HEK293 (cell line): ENCODE measurements around the gene LILRA1.
"Not testable (repeated sequence)": the region's sequence is repeated elsewhere in the genome, so short reads cannot be mapped to it uniquely, and the experiment has no call there.

Experiments
- CTCF ChIA-PET: fragments of 350-600 bp; formaldehyde crosslinking; extraction: SDS; loops from one replicate; lab custom pipeline; 2021; ENCODE audit warnings: antibody characterized with exemption; lab: Yijun Ruan, JAX
- POLR2A ChIA-PET: fragments of 300-600 bp; formaldehyde crosslinking; extraction: SDS; loops from one replicate; lab custom pipeline; 2020; ENCODE audit warnings: antibody characterized with exemption, inconsistent platforms; lab: Yijun Ruan, JAX
- H3K27ac ChIP-seq: fragments of 200-500 bp; sonication (Bioruptor generic); 2 replicates; pipeline ENCODE4 v1.5.1; 2014; ENCODE audit warnings: low read depth, low read length, control low read depth, inconsistent platforms; ENCODE audit errors: extremely low read depth
- H3K36me3 ChIP-seq, 2 experiments: fragments of 200-500 bp in 1 of 2; sonication (Bioruptor generic) in 1 of 2; 1 replicate in 1 of 2; 2 replicates in 1 of 2; pipeline ENCODE4 v1.5.1; 2014 to 2017; ENCODE audit warnings: inconsistent platforms in 2 of 2, low read length in 2 of 2; ENCODE audit not compliant: control insufficient read depth in 2 of 2, insufficient read depth in 1 of 2
- H3K4me1 ChIP-seq: fragments of 200-500 bp; sonication (Bioruptor generic); 2 replicates; pipeline ENCODE4 v1.5.1; 2014; ENCODE audit warnings: mild to moderate bottlenecking, low read length, inconsistent platforms; ENCODE audit not compliant: control insufficient read depth, insufficient read depth
- H3K4me3 ChIP-seq: 2 replicates; pipeline ENCODE4 v1.5.1; 2011; ENCODE audit warnings: low read depth, mild to moderate bottlenecking, control low read depth, low read length, moderate library complexity
- H3K9me3 ChIP-seq: fragments of 200-500 bp; sonication (Bioruptor generic); 2 replicates; pipeline ENCODE4 v1.5.1; 2014; ENCODE audit warnings: low read depth, low read length, inconsistent platforms; ENCODE audit not compliant: control insufficient read depth, insufficient read depth
- IKZF3 ChIP-seq: fragments of 450-650 bp; IDR thresholded peaks from 2 replicates; pipeline ENCODE4 v1.5.0; 2018; ENCODE audit warnings: missing biosample characterization, mild to moderate bottlenecking, missing genetic modification characterization, moderate library complexity
- KLF16 ChIP-seq: fragments of 450-650 bp; formaldehyde crosslinking; IDR thresholded peaks from 2 replicates; pipeline ENCODE4 v1.5.1; 2017; ENCODE audit warnings: missing biosample characterization, missing genetic modification characterization
- OSR2 ChIP-seq: fragments of 450-650 bp; formaldehyde crosslinking; IDR thresholded peaks from 2 replicates; pipeline ENCODE4 v1.5.1; 2016; ENCODE audit warnings: missing biosample characterization, missing genetic modification characterization
- REPIN1 ChIP-seq: fragments of 450-650 bp; formaldehyde crosslinking; IDR thresholded peaks from 2 replicates; pipeline ENCODE4 v1.5.1; 2017; ENCODE audit warnings: missing biosample characterization, missing genetic modification characterization, low read depth
- ZFP41 ChIP-seq: fragments of 450-650 bp; formaldehyde crosslinking; IDR thresholded peaks from 2 replicates; pipeline ENCODE4 v1.5.1; 2016; ENCODE audit warnings: missing biosample characterization, missing genetic modification characterization, borderline replicate concordance
- ZNF16 ChIP-seq: fragments of 450-650 bp; formaldehyde crosslinking; IDR thresholded peaks from 2 replicates; pipeline ENCODE4 v1.5.1; 2016; ENCODE audit warnings: low read depth, missing biosample characterization, missing genetic modification characterization
- ZNF214 ChIP-seq: fragments of 450-650 bp; formaldehyde crosslinking; IDR thresholded peaks from 2 replicates; pipeline ENCODE4 v1.5.1; 2017; ENCODE audit warnings: missing biosample characterization, mild to moderate bottlenecking, missing genetic modification characterization, borderline replicate concordance
- ZNF248 ChIP-seq: fragments of 450-650 bp; formaldehyde crosslinking; IDR thresholded peaks from 2 replicates; pipeline ENCODE4 v1.5.1; 2017; ENCODE audit warnings: missing biosample characterization, missing genetic modification characterization
- ZNF274 ChIP-seq, 2 experiments: fragments of 200-500 bp in 1 of 2; fragments of 450-650 bp in 1 of 2; sonication (Bioruptor generic) in 1 of 2; formaldehyde crosslinking in 1 of 2; IDR thresholded peaks; 2 replicates each; pipeline versions ENCODE4 v1.5.1 to v1.6.1; 2014 to 2016; ENCODE audit warnings: borderline replicate concordance in 1 of 2, inconsistent platforms in 1 of 2, low read length in 1 of 2, missing biosample characterization in 1 of 2, missing genetic modification characterization in 1 of 2
- ZNF341 ChIP-seq: fragments of 450-650 bp; formaldehyde crosslinking; IDR thresholded peaks from 2 replicates; pipeline ENCODE4; 2016; ENCODE audit warnings: low read depth, missing biosample characterization, missing genetic modification characterization
- ZNF433 ChIP-seq: fragments of 450-650 bp; formaldehyde crosslinking; IDR thresholded peaks from 2 replicates; pipeline ENCODE4 v1.5.1; 2016; ENCODE audit warnings: missing biosample characterization, missing genetic modification characterization, low read depth
- ZNF48 ChIP-seq: fragments of 450-650 bp; formaldehyde crosslinking; IDR thresholded peaks from 2 replicates; pipeline ENCODE4 v1.5.1; 2016; ENCODE audit warnings: missing biosample characterization, missing genetic modification characterization
- ZSCAN30 ChIP-seq: fragments of 450-650 bp; IDR thresholded peaks from 2 replicates; pipeline ENCODE4 v1.5.1; 2018; ENCODE audit warnings: missing biosample characterization, mild to moderate bottlenecking, missing genetic modification characterization, moderate library complexity
- TF ChIP-seq, protein P1 (sequence below): fragments of 450-650 bp; formaldehyde crosslinking; IDR thresholded peaks from 2 replicates; pipeline ENCODE4 v1.5.1; 2016; ENCODE audit warnings: missing biosample characterization, missing genetic modification characterization
- TF ChIP-seq, protein P2 (sequence below): fragments of 450-650 bp; formaldehyde crosslinking; IDR thresholded peaks from 2 replicates; pipeline ENCODE4 v1.5.1; 2016; ENCODE audit warnings: missing biosample characterization, missing genetic modification characterization
- TF ChIP-seq, protein P3 (sequence below): fragments of 450-650 bp; formaldehyde crosslinking; IDR thresholded peaks from 2 replicates; pipeline ENCODE4 v1.5.1; 2017; ENCODE audit warnings: missing biosample characterization, missing genetic modification characterization
- TF ChIP-seq, protein P4 (sequence below): fragments of 450-650 bp; formaldehyde crosslinking; conservative IDR thresholded peaks from 2 replicates; pipeline ENCODE4 v1.5.1; 2016; ENCODE audit warnings: low read depth, missing biosample characterization, missing genetic modification characterization

The LILRA1 gene

DNA sequence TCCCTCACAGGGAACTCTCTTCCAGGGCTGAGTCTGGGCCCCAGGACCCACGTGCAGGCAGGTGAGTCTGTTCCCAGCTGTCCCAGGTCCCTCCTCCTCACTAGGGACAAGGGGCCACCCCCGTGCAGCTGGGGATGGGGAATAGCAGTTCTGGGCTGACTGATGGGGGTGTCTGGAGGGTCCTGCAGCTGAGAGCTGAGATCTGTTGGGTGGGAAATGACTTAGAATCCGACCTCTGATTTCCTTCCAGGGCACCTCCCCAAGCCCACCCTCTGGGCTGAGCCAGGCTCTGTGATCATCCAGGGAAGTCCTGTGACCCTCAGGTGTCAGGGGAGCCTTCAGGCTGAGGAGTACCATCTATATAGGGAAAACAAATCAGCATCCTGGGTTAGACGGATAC is 19.4 kb upstream of the LILRA1 start:
- ChIA-PET POLR2A (no interaction called here), CTCF (no interaction called here)
- H3K4me3 ChIP-seq, result no peak overlapping the region
- H3K4me1 ChIP-seq, result no peaks in the 10 kb centered on the region
- no peaks in the 10 kb centered on the region for H3K9me3 ChIP-seq
- no peaks in the 10 kb centered on the region for H3K36me3 ChIP-seq
- H3K27ac ChIP-seq, result no peak overlapping the region
- TF ChIP-seq, protein P1, sequence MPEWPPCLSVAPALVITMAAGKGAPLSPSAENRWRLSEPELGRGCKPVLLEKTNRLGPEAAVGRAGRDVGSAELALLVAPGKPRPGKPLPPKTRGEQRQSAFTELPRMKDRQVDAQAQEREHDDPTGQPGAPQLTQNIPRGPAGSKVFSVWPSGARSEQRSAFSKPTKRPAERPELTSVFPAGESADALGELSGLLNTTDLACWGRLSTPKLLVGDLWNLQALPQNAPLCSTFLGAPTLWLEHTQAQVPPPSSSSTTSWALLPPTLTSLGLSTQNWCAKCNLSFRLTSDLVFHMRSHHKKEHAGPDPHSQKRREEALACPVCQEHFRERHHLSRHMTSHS (tag by site-specific recombination), result no peak
- TF ChIP-seq ZNF48 (tag by site-specific recombination) (no peak), ZSCAN30 (no peak), ZNF248 (no peak), ZNF16 (no peak), ZNF274 (IDR thresholded peaks at IDR 0.05; ENCODE audit: low read length) (no peak), ZNF274 (tag by site-specific recombination; IDR thresholded peaks at IDR 0.05; ENCODE audit: borderline replicate concordance) (no peak), OSR2 (tag by site-specific recombination) (no peak), REPIN1 (no peak), KLF16 (tag by site-specific recombination) (no peak)
- TF ChIP-seq, protein P2, sequence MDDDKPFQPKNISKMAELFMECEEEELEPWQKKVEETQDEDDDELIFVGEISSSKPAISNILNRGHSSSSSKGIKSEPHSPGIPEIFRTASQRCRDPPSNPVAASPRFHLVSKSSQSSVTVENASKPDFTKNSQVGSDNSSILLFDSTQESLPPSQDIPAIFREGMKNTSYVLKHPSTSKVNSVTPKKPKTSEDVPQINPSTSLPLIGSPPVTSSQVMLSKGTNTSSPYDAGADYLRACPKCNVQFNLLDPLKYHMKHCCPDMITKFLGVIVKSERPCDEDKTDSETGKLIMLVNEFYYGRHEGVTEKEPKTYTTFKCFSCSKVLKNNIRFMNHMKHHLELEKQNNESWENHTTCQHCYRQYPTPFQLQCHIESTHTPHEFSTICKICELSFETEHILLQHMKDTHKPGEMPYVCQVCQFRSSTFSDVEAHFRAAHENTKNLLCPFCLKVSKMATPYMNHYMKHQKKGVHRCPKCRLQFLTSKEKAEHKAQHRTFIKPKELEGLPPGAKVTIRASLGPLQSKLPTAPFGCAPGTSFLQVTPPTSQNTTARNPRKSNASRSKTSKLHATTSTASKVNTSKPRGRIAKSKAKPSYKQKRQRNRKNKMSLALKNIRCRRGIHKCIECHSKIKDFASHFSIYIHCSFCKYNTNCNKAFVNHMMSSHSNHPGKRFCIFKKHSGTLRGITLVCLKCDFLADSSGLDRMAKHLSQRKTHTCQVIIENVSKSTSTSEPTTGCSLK (tag by site-specific recombination), result no peak
- TF ChIP-seq, protein P3, sequence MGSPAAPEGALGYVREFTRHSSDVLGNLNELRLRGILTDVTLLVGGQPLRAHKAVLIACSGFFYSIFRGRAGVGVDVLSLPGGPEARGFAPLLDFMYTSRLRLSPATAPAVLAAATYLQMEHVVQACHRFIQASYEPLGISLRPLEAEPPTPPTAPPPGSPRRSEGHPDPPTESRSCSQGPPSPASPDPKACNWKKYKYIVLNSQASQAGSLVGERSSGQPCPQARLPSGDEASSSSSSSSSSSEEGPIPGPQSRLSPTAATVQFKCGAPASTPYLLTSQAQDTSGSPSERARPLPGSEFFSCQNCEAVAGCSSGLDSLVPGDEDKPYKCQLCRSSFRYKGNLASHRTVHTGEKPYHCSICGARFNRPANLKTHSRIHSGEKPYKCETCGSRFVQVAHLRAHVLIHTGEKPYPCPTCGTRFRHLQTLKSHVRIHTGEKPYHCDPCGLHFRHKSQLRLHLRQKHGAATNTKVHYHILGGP (tag by site-specific recombination), result no peak
- TF ChIP-seq, protein P4, sequence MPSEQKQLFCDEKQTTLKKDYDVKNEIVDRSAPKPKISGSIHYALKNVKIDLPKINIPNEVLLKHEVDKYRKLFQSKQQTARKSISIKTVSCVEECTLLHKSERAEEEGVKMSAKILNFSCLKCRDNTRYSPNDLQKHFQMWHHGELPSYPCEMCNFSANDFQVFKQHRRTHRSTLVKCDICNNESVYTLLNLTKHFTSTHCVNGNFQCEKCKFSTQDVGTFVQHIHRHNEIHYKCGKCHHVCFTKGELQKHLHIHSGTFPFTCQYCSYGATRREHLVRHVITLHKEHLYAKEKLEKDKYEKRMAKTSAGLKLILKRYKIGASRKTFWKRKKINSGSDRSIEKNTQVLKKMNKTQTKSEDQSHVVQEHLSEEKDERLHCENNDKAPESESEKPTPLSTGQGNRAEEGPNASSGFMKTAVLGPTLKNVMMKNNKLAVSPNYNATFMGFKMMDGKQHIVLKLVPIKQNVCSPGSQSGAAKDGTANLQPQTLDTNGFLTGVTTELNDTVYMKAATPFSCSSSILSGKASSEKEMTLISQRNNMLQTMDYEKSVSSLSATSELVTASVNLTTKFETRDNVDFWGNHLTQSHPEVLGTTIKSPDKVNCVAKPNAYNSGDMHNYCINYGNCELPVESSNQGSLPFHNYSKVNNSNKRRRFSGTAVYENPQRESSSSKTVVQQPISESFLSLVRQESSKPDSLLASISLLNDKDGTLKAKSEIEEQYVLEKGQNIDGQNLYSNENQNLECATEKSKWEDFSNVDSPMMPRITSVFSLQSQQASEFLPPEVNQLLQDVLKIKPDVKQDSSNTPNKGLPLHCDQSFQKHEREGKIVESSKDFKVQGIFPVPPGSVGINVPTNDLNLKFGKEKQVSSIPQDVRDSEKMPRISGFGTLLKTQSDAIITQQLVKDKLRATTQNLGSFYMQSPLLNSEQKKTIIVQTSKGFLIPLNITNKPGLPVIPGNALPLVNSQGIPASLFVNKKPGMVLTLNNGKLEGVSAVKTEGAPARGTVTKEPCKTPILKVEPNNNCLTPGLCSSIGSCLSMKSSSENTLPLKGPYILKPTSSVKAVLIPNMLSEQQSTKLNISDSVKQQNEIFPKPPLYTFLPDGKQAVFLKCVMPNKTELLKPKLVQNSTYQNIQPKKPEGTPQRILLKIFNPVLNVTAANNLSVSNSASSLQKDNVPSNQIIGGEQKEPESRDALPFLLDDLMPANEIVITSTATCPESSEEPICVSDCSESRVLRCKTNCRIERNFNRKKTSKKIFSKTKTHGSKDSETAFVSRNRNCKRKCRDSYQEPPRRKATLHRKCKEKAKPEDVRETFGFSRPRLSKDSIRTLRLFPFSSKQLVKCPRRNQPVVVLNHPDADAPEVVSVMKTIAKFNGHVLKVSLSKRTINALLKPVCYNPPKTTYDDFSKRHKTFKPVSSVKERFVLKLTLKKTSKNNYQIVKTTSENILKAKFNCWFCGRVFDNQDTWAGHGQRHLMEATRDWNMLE (tag by site-specific recombination), result no peak

DNA sequence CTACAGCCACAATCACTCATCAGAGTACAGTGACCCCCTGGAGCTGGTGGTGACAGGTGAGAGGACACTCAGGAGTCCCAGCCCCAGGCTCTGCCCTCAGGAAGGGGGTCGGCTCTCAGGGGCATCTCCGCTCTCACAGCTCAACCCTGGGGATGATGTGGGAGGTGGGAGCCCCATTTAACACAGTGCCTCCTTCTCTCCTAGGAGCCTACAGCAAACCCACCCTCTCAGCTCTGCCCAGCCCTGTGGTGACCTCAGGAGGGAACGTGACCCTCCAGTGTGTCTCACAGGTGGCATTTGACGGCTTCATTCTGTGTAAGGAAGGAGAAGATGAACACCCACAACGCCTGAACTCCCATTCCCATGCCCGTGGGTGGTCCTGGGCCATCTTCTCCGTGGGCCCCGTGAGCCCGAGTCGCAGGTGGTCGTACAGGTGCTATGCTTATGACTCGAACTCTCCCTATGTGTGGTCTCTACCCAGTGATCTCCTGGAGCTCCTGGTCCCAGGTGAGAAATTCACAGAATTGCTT is 18.8 kb upstream of the LILRA1 start:
- no peaks in the 10 kb centered on the region for H3K4me1 ChIP-seq
- no peak for TF ChIP-seq ZNF214
- TF ChIP-seq ZNF341 (tag by site-specific recombination), result no peak
- TF ChIP-seq ZNF433 (tag by site-specific recombination), result no peak
- no peak for TF ChIP-seq ZFP41 (tag by site-specific recombination)
- no peak for TF ChIP-seq IKZF3 (tag by site-specific recombination)
- H3K27ac ChIP-seq, result no peak overlapping the region
- H3K9me3 ChIP-seq, result no peaks in the 10 kb centered on the region
- no peaks in the 10 kb centered on the region for H3K36me3 ChIP-seq
- ChIA-PET POLR2A (no interaction called here), CTCF (no interaction called here)
- no peak overlapping the region for H3K4me3 ChIP-seq

DNA sequence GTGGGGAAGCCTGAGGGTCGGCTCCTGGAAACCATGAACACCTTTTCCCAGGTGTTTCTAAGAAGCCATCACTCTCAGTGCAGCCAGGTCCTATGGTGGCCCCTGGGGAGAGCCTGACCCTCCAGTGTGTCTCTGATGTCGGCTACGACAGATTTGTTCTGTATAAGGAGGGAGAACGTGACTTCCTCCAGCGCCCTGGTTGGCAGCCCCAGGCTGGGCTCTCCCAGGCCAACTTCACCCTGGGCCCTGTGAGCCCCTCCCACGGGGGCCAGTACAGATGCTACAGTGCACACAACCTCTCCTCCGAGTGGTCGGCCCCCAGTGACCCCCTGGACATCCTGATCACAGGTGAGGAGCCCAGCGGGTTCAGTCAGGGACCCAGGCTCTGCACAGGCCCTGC is 18.2 kb upstream of the LILRA1 start:
- H3K9me3 ChIP-seq, H3K4me3 ChIP-seq, H3K27ac ChIP-seq, H3K4me1 ChIP-seq, CTCF ChIA-PET, H3K36me3 ChIP-seq, POLR2A ChIA-PET: not testable (repeated sequence)
